ENCODE data around the gene SLC30A7. TPM values are rescaled to one million over a fixed set of nuclear protein-coding genes. Genes with fewer than 3 reads are reported as not detected.
"Not testable (repeated sequence)": the region's sequence is repeated elsewhere in the genome, so short reads cannot be mapped to it uniquely, and the experiment has no call there.

SLC30A7 gene
- total RNA-seq, 1 experiment from 2014 or later: 20.7 TPM

GRCh38 chr1:100930494-100930893 is 34.6 kb downstream of the SLC30A7 start:
- DNase-seq (ENCODE audit: low spot score) (no peak), ATAC-seq (no peak)
- H3K27me3 Mint-ChIP-seq (ENCODE audit: low read depth): no peaks in the 10 kb centered on the region
- no peak overlapping the region for H3K27ac Mint-ChIP-seq
- TF ChIP-seq ATF2 (CRISPR knock-in tag; IDR thresholded peaks at IDR 0.05; ENCODE audit: borderline replicate concordance, low read depth) (no peak), NR2C2 (CRISPR knock-in tag; IDR thresholded peaks at IDR 0.05) (no peak), ZNF416 (CRISPR knock-in tag; IDR thresholded peaks at IDR 0.05) (no peak), HMGA2 (CRISPR knock-in tag; IDR thresholded peaks at IDR 0.05) (no peak), SOX15 (CRISPR knock-in tag; IDR thresholded peaks at IDR 0.05) (no peak), ZNF532 (CRISPR knock-in tag; IDR thresholded peaks at IDR 0.05; ENCODE audit: borderline replicate concordance) (no peak), CDX4 (CRISPR knock-in tag; IDR thresholded peaks at IDR 0.05; ENCODE audit: borderline replicate concordance) (no peak)
- peaks cover 14% of the 10 kb centered on the region for H3K36me3 Mint-ChIP-seq
- H3K9me3 Mint-ChIP-seq: 0 out of 2 replicates have a peak, but pooled peaks cover 1% of the 10 kb centered on the region
- H3K4me1 Mint-ChIP-seq: no peaks in the 10 kb centered on the region
- H3K4me3 Mint-ChIP-seq: no peak overlapping the region
- CTCF ChIA-PET: no interaction called here
- POLR2A ChIA-PET: no interaction called here

- ATAC-seq: no peak
- no peak overlapping the region for H3K27ac Mint-ChIP-seq
- no peak for TF ChIP-seq JAZF1 (CRISPR knock-in tag; IDR thresholded peaks at IDR 0.05)
- H3K9me3 Mint-ChIP-seq: no peaks in the 10 kb centered on the region
- DNase-seq (ENCODE audit: low spot score): no peak
- no peaks in the 10 kb centered on the region for H3K4me1 Mint-ChIP-seq
- H3K4me3 Mint-ChIP-seq: no peak overlapping the region
- ChIA-PET POLR2A (no interaction called here), CTCF (no interaction called here)
- H3K36me3 Mint-ChIP-seq: peaks cover 16% of the 10 kb centered on the region
- H3K27me3 Mint-ChIP-seq (ENCODE audit: low read depth): no peaks in the 10 kb centered on the region
Measured at GRCh38 chr1:100931716-100932115, 35.8 kb downstream of the SLC30A7 start.

GRCh38 chr1:100933555-100933954 is 37.7 kb downstream of the SLC30A7 start:
- DNase-seq (ENCODE audit: low spot score); ATAC-seq; H3K9me3 Mint-ChIP-seq; H3K4me1 Mint-ChIP-seq; H3K27ac Mint-ChIP-seq; H3K4me3 Mint-ChIP-seq; CTCF ChIA-PET; POLR2A ChIA-PET; H3K27me3 Mint-ChIP-seq (ENCODE audit: low read depth): not testable (repeated sequence)
- peaks cover 32% of the 10 kb centered on the region for H3K36me3 Mint-ChIP-seq

GRCh38 chr1:100936194-100936967 is 40.5 kb downstream of the SLC30A7 start:
- ChIA-PET CTCF (no interaction called here), POLR2A (no interaction called here)
- H3K4me3 Mint-ChIP-seq: no peak overlapping the region
- no peak for ATAC-seq
- no peaks in the 10 kb centered on the region for H3K4me1 Mint-ChIP-seq
- H3K36me3 Mint-ChIP-seq: peaks cover 44% of the 10 kb centered on the region
- H3K9me3 Mint-ChIP-seq: peaks cover 8% of the 10 kb centered on the region
- H3K27ac Mint-ChIP-seq: no peak overlapping the region
- H3K27me3 Mint-ChIP-seq (ENCODE audit: low read depth): no peaks in the 10 kb centered on the region
- DNase-seq (ENCODE audit: low spot score): no peak
- TF ChIP-seq ZNF512 (CRISPR knock-in tag; IDR thresholded peaks at IDR 0.05; ENCODE audit: borderline replicate concordance) (no peak), ZNF232 (CRISPR knock-in tag; IDR thresholded peaks at IDR 0.05) (no peak), SOX15 (CRISPR knock-in tag; IDR thresholded peaks at IDR 0.05) (no peak), E2F1 (CRISPR knock-in tag; IDR thresholded peaks at IDR 0.05) (no peak), JAZF1 (CRISPR knock-in tag; IDR thresholded peaks at IDR 0.05) (no peak), SP1 (CRISPR knock-in tag; conservative IDR thresholded peaks at IDR 0.05) (no peak), ZBTB43 (CRISPR knock-in tag; IDR thresholded peaks at IDR 0.05) (no peak), ATF1 (CRISPR knock-in tag; IDR thresholded peaks at IDR 0.05) (no peak), CBFB (CRISPR knock-in tag; IDR thresholded peaks at IDR 0.05; ENCODE audit: low read depth) (no peak), FOXJ3 (CRISPR knock-in tag; IDR thresholded peaks at IDR 0.05; ENCODE audit: borderline replicate concordance) (no peak), MLX (CRISPR knock-in tag; IDR thresholded peaks at IDR 0.05) (no peak)
